GM23248 (cell line): ENCODE data around the gene PLPP2.
A peak's percentile ranks its signal among the peaks of the same experiment; 100 is the strongest.

Source experiments
- EZH2 ChIP-seq: fragments of 200-600 bp; sonication (generic); IDR thresholded peaks from 2 replicates; pipeline ENCODE4 v1.6.1; 2018; ENCODE audit warnings: antibody characterized with exemption, mild to moderate bottlenecking; ENCODE audit not compliant: insufficient read depth, poor library complexity, severe bottlenecking
- EZH2phosphoT487 ChIP-seq: fragments of 200-600 bp; sonication (generic); IDR thresholded peaks from 2 replicates; pipeline ENCODE4 v1.6.1; 2018; ENCODE audit warnings: antibody characterized with exemption, moderate library complexity, mild to moderate bottlenecking, low read depth; ENCODE audit not compliant: insufficient read depth

- TF ChIP-seq EZH2: peak; percentile 85
- TF ChIP-seq EZH2phosphoT487: no peak
Measured at GRCh38 chr19:294341-294945, 3.2 kb upstream of the PLPP2 start.
